WERI-Rb-1 (cell line): ENCODE data around the gene RRAS2.
"Not testable (repeated sequence)": the region's sequence is repeated elsewhere in the genome, so short reads cannot be mapped to it uniquely, and the experiment has no call there.

Source experiments
- DNase-seq: peaks from one replicate; pipeline ENCODE4 v3.0.0-alpha.2; 2020
- H3K27ac ChIP-seq: fragments of 250-450 bp; sonication (Bioruptor Pico); 2 replicates; pipeline ENCODE4 v1.5.1; 2020; ENCODE audit warnings: mild to moderate bottlenecking, moderate library complexity
- H3K27me3 ChIP-seq: fragments of 250-450 bp; sonication (Bioruptor Pico); 2 replicates; pipeline ENCODE4 v1.5.1; 2021; ENCODE audit warnings: mild to moderate bottlenecking, low read depth, moderate library complexity; ENCODE audit not compliant: insufficient read depth, severe bottlenecking
- H3K36me3 ChIP-seq: fragments of 250-450 bp; sonication (Bioruptor Pico); 2 replicates; pipeline ENCODE4 v1.5.1; 2020; ENCODE audit warnings: mild to moderate bottlenecking, moderate library complexity
- H3K4me3 ChIP-seq: 2 replicates; pipeline ENCODE4 v1.5.1; 2011; ENCODE audit warnings: low read depth, mild to moderate bottlenecking, control low read depth, low read length
- H3K9me3 ChIP-seq: fragments of 250-450 bp; sonication (Bioruptor Pico); 2 replicates; pipeline ENCODE4 v1.5.1; 2021; ENCODE audit warnings: mild to moderate bottlenecking, moderate library complexity; ENCODE audit not compliant: severe bottlenecking
- TF ChIP-seq, protein P1 (sequence below): IDR thresholded peaks from 2 replicates; pipeline ENCODE4 v1.5.1; 2011; ENCODE audit warnings: low read depth, mild to moderate bottlenecking, control low read depth, inconsistent platforms, low read length

Gene RRAS2

DNA sequence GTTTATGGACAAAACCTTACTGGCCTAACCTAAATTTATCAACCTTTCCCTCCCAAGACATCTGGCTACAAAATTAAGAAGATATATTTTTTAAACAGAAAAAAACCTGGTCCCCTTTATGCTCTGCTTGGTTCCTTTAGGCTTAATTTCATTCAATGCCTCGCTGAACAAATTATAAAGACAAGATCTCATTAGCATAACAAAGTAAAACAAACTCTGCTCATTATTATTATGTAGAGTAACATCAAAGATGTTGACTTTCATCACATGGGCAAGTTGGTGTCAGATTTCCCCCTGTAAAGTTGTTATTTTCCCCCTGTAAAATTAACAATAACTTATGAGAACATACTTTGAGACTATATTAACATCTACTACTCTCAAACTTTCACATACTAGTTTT, 11.0 kb downstream of the RRAS2 start:
- TF ChIP-seq, protein P1, sequence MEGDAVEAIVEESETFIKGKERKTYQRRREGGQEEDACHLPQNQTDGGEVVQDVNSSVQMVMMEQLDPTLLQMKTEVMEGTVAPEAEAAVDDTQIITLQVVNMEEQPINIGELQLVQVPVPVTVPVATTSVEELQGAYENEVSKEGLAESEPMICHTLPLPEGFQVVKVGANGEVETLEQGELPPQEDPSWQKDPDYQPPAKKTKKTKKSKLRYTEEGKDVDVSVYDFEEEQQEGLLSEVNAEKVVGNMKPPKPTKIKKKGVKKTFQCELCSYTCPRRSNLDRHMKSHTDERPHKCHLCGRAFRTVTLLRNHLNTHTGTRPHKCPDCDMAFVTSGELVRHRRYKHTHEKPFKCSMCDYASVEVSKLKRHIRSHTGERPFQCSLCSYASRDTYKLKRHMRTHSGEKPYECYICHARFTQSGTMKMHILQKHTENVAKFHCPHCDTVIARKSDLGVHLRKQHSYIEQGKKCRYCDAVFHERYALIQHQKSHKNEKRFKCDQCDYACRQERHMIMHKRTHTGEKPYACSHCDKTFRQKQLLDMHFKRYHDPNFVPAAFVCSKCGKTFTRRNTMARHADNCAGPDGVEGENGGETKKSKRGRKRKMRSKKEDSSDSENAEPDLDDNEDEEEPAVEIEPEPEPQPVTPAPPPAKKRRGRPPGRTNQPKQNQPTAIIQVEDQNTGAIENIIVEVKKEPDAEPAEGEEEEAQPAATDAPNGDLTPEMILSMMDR = no peak
- DNase-seq = no peak
- no peak overlapping the region for H3K27ac ChIP-seq

DNA sequence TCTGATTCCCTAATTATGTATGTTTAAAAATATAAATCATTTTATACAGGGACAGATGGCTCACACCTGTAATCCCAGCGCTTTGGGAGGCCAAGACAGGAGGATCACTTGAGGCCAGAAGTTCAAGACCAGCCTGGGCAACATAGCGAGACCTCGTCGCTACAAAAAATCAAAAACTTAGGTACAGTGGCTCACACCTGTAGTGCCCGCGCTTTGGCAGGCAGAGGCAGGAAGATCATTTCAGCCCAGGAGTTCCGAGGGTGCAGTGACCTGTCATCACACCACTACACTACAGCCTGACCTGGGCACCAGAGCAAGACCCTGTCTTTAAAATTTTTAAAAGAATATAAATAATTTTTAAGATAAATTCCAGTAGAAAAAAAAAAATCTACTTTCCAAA, 11.5 kb downstream of the RRAS2 start:
- Histone ChIP-seq H3K4me3 (no peak overlapping the region), H3K27me3 (no peaks in the 10 kb centered on the region), H3K9me3 (no peaks in the 10 kb centered on the region), H3K27ac (no peak overlapping the region), H3K36me3 (no peaks in the 10 kb centered on the region)
- no peak for DNase-seq
- TF ChIP-seq, protein P1 = no peak

More for the DNA sequence above, 11.0 kb downstream of the RRAS2 start:
- Histone ChIP-seq H3K4me3 (no peak overlapping the region), H3K9me3 (no peaks in the 10 kb centered on the region), H3K36me3 (no peaks in the 10 kb centered on the region), H3K27me3 (no peaks in the 10 kb centered on the region)

DNA sequence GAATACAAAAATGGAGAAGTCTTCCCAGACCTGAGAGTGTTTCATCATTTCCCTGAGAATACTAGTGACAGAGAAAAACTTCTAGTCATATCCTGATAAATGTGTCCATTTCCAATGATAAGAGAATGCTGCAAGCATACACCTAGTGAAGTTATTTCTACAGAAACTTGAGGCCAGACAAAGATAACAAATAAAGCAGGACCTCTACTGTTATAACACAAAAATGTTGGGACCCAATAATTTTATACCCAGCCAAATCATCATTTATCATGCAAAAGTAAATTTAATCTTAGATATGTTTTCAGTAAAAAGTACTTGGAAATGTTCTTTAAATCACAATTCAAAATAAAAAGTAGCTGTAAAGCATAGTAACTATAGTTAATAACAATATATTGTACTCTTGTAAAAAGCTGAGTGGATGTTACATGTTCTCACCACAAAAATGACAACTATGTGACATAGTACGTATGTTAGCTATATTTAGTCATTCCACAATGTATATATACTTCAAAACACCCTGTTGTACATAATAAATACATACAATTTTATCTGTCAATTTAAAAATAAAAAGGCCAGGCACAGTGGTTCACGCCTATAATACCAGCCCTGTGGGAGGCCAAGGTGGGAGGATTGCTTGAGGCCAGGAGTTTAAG, 12.6 kb downstream of the RRAS2 start:
- no peak overlapping the region for H3K4me3 ChIP-seq
- TF ChIP-seq, protein P1 = no peak
- H3K36me3 ChIP-seq = no peaks in the 10 kb centered on the region
- H3K9me3 ChIP-seq = no peaks in the 10 kb centered on the region
- no peaks in the 10 kb centered on the region for H3K27me3 ChIP-seq
- no peak overlapping the region for H3K27ac ChIP-seq
- DNase-seq = no peak

DNA sequence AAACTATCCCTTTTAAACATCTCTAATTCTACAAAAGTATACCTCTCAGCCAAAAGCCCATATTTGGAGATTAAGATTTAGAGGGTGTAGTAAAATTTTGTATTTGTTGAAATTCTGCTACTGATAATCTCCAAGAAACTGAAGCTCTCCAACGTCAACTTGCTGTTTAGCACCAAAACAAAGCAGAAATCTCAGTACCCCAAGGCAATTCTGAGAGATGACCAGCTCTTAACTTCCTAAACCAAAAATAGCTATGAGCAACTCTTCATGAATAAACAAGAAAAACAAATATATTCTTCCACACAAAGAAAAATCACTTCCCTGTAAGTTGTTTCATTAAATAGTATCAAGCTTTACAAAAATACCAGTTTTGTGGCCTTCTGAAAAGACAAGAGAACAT, 13.3 kb downstream of the RRAS2 start:
- no peaks in the 10 kb centered on the region for H3K36me3 ChIP-seq
- TF ChIP-seq, protein P1 = no peak
- no peak overlapping the region for H3K4me3 ChIP-seq
- no peak for DNase-seq
- H3K27me3 ChIP-seq = no peaks in the 10 kb centered on the region
- H3K9me3 ChIP-seq = no peaks in the 10 kb centered on the region
- H3K27ac ChIP-seq = no peak overlapping the region

DNA sequence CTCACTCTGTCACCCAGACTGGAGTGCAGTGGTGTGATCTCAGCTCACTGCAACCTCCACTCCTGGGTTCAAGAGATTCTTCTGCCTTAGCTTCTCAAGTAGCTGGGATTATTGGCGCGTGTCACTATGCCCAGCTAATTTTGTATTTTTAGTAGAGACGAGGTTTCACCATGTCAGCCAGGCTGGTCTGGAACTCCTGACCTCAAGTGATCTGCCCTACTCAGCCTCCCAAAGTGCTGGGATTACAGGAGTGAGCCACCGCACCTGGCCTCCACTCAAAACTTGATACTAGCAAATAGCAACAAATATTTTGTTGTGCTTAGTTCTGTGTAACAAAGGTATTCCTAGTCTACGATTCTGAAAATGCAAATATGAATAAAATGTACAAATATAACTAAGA, 14.0 kb downstream of the RRAS2 start:
- H3K4me3 ChIP-seq = not testable (repeated sequence)

DNA sequence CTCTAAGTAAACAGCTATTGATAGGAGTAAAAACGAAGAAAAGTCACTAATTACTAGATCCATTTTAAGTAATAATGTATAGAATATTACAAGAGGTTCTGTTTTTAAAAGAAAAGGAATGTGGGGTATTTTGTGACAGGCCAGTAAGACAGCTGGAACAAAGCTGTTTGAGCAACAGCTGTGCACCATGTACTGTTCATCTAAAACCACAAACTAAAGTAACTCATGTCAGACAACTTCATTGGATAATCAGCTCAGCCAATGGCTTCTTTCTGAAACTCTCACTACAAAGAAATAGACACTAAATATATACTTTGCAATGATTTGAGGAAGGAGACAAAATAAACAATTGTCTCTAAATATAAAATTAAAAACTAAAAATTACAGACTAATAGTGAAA, 16.1 kb downstream of the RRAS2 start:
- H3K36me3 ChIP-seq = no peaks in the 10 kb centered on the region
- no peaks in the 10 kb centered on the region for H3K9me3 ChIP-seq
- TF ChIP-seq, protein P1 = no peak
- H3K27ac ChIP-seq = no peak overlapping the region
- no peak overlapping the region for H3K4me3 ChIP-seq
- no peak for DNase-seq
- H3K27me3 ChIP-seq = no peaks in the 10 kb centered on the region

More for the DNA sequence above, 14.0 kb downstream of the RRAS2 start:
- H3K27ac ChIP-seq, H3K27me3 ChIP-seq, H3K9me3 ChIP-seq, DNase-seq, H3K36me3 ChIP-seq: not testable (repeated sequence)
